ENCODE results near the gene GPR22.

DNA sequence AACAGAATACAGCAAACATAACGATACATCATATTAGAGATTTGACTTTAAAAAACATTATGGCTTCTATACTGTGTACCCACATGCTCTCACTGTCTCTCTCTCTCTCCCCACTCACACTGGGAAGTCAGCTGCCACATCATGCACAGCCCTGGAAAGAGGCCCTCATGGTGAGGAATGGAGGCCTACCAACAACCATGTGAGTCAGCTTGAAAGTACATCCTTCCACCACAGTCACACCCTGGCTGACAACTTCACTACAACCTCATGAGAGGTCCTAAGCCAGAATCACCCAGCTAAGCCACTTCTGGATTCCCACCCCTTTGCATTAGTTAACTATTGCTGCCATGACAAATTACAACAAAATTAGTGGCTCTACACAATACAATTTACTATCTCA, 23.3 kb upstream of the GPR22 start:
- TF ChIP-seq, protein P1, sequence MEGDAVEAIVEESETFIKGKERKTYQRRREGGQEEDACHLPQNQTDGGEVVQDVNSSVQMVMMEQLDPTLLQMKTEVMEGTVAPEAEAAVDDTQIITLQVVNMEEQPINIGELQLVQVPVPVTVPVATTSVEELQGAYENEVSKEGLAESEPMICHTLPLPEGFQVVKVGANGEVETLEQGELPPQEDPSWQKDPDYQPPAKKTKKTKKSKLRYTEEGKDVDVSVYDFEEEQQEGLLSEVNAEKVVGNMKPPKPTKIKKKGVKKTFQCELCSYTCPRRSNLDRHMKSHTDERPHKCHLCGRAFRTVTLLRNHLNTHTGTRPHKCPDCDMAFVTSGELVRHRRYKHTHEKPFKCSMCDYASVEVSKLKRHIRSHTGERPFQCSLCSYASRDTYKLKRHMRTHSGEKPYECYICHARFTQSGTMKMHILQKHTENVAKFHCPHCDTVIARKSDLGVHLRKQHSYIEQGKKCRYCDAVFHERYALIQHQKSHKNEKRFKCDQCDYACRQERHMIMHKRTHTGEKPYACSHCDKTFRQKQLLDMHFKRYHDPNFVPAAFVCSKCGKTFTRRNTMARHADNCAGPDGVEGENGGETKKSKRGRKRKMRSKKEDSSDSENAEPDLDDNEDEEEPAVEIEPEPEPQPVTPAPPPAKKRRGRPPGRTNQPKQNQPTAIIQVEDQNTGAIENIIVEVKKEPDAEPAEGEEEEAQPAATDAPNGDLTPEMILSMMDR (IDR thresholded peaks at IDR 0.05), result no peak
- TF ChIP-seq, protein P2, sequence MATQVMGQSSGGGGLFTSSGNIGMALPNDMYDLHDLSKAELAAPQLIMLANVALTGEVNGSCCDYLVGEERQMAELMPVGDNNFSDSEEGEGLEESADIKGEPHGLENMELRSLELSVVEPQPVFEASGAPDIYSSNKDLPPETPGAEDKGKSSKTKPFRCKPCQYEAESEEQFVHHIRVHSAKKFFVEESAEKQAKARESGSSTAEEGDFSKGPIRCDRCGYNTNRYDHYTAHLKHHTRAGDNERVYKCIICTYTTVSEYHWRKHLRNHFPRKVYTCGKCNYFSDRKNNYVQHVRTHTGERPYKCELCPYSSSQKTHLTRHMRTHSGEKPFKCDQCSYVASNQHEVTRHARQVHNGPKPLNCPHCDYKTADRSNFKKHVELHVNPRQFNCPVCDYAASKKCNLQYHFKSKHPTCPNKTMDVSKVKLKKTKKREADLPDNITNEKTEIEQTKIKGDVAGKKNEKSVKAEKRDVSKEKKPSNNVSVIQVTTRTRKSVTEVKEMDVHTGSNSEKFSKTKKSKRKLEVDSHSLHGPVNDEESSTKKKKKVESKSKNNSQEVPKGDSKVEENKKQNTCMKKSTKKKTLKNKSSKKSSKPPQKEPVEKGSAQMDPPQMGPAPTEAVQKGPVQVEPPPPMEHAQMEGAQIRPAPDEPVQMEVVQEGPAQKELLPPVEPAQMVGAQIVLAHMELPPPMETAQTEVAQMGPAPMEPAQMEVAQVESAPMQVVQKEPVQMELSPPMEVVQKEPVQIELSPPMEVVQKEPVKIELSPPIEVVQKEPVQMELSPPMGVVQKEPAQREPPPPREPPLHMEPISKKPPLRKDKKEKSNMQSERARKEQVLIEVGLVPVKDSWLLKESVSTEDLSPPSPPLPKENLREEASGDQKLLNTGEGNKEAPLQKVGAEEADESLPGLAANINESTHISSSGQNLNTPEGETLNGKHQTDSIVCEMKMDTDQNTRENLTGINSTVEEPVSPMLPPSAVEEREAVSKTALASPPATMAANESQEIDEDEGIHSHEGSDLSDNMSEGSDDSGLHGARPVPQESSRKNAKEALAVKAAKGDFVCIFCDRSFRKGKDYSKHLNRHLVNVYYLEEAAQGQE (IDR thresholded peaks at IDR 0.05; ENCODE audit: insufficient read depth in 1 of 2, low read depth in 2 of 2, low read length in 1 of 2), result no peak
- TF ChIP-seq POLR2AphosphoS5 (IDR thresholded peaks at IDR 0.05; ENCODE audit: low read depth, low read length), result no peak

Data from Panc1 (cell line).